Gastrocnemius medialis (tissue), 4 donors: Measurements from ENCODE around the gene ZNF646. TPM values are rescaled to one million over a fixed set of nuclear protein-coding genes. Genes with fewer than 3 reads are reported as not detected.

ENCODE experiments used
- ATAC-seq, 2 donors: fragments of 150-250 bp; one replicate each; pipeline ENCODE4 v1.9.1; 2016
- DNase-seq, 2 donors: peaks; one replicate each; pipeline ENCODE4 v3.0.0-alpha.2; 2019
- H3K27ac ChIP-seq, 4 donors: fragments of 200-600 bp; sonication (generic); 1 replicate in 1 of 4; 2 replicates in 3 of 4; pipeline ENCODE4 v1.5.1; 2016 to 2018; ENCODE audit warnings: mild to moderate bottlenecking in 2 of 4, moderate library complexity in 1 of 4
- H3K27me3 ChIP-seq, 3 donors: fragments of 200-600 bp; sonication (generic) in 2 of 3; 1 replicate in 1 of 3; 2 replicates in 2 of 3; pipeline versions ENCODE4 v1.5.1 to v1.6.0; 2016 to 2019; ENCODE audit warnings: mild to moderate bottlenecking in 1 of 3, moderate library complexity in 1 of 3
- H3K36me3 ChIP-seq, 2 donors: fragments of 200-600 bp; sonication (generic) in 1 of 2; one replicate each; pipeline ENCODE4 v1.5.1; 2017 to 2018
- H3K4me1 ChIP-seq, 2 donors: fragments of 200-600 bp; sonication (generic) in 1 of 2; one replicate each; pipeline ENCODE4 v1.5.1; 2016 to 2017; ENCODE audit warnings: mild to moderate bottlenecking in 2 of 2
- H3K4me3 ChIP-seq, 4 donors: fragments of 200-600 bp; sonication (generic) in 3 of 4; 1 replicate in 1 of 4; 2 replicates in 3 of 4; pipeline ENCODE4 v1.5.1; 2016 to 2019; ENCODE audit warnings: mild to moderate bottlenecking in 2 of 4
- H3K9me3 ChIP-seq, 3 donors: fragments of 200-600 bp; sonication (generic) in 2 of 3; 1 replicate in 1 of 3; 2 replicates in 2 of 3; pipeline ENCODE4 v1.5.1; 2016 to 2019
- POLR2A ChIP-seq, 2 donors: fragments of 450-650 bp; IDR thresholded peaks; one replicate each; pipeline ENCODE4 v1.6.1; 2017; ENCODE audit warnings: antibody characterized with exemption in 2 of 2, mild to moderate bottlenecking in 2 of 2, moderate library complexity in 2 of 2
- in situ Hi-C, 4 donors: fragments of 200-750 bp; cut with MboI; loops; one replicate each; pipeline versions ENCODE4 v1.15.0 to v1.8.0; 2017; ENCODE audit warnings: low sequenced_read_pairs in 4 of 4
- intact Hi-C: fragments of 100-400 bp; cut with DNase I; formaldehyde crosslinking; loops from one replicate; pipeline ENCODE4 v1.15.1; 2023; ENCODE audit warnings: low total_unique reads
- total RNA-seq, 4 donors: library from RNA; depleted of rRNA; stranded (reverse); fragments of >200 nt; gene quantifications; one replicate each; pipeline versions ENCODE4 v1.1.0 to v1.2.3, GENCODE V29; 2016
- TF ChIP-seq, protein P1 (sequence below), 5 experiments: fragments of 450-650 bp in 3 of 5; fragments of 200-600 bp in 2 of 5; sonication (generic) in 2 of 5; IDR thresholded peaks in 4 of 5; conservative IDR thresholded peaks in 1 of 5; 1 replicate in 4 of 5; 2 replicates in 1 of 5; pipeline ENCODE4 v1.5.1; 2016 to 2019; ENCODE audit warnings: antibody characterized with exemption in 5 of 5, mild to moderate bottlenecking in 3 of 5, moderate library complexity in 3 of 5

Gene ZNF646
- total RNA-seq, 4 donors from 2014 or later: 11.7 to 33.2 (median 21.5) TPM

DNA sequence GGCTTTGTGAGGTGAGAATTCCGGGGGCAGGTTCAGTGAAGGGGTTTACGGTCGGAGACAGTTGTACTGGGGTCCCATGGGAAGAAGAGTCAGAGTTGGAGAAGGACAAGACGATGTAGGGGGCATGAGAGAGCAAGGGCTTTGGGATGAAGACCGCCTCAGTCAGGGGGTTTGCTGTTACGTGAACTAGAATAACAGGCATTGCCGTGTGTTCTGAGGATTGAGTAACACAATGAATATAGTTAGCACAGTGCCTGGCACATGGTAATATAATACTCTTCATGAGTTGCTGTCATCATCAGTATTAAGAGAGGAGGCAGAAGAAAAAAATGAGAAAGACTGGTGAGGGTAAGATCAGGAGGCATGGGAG lies 577 bp downstream of the ZNF646 start:
- TF ChIP-seq, protein P1, sequence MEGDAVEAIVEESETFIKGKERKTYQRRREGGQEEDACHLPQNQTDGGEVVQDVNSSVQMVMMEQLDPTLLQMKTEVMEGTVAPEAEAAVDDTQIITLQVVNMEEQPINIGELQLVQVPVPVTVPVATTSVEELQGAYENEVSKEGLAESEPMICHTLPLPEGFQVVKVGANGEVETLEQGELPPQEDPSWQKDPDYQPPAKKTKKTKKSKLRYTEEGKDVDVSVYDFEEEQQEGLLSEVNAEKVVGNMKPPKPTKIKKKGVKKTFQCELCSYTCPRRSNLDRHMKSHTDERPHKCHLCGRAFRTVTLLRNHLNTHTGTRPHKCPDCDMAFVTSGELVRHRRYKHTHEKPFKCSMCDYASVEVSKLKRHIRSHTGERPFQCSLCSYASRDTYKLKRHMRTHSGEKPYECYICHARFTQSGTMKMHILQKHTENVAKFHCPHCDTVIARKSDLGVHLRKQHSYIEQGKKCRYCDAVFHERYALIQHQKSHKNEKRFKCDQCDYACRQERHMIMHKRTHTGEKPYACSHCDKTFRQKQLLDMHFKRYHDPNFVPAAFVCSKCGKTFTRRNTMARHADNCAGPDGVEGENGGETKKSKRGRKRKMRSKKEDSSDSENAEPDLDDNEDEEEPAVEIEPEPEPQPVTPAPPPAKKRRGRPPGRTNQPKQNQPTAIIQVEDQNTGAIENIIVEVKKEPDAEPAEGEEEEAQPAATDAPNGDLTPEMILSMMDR (IDR thresholded peaks at IDR 0.05 in 4 of 5, conservative IDR thresholded peaks at IDR 0.05 in 1 of 5): no peak
- no peak for TF ChIP-seq POLR2A (IDR thresholded peaks at IDR 0.05)
- H3K4me3 ChIP-seq: peak overlapping the region; percentile 95 to 100 (median 96)
- no peaks in the 10 kb centered on the region for H3K27me3 ChIP-seq
- H3K27ac ChIP-seq: peak overlapping the region; percentile 97 to 99 (median 99)
- peaks cover 0 to 37% of the 10 kb centered on the region in 2 donors for H3K36me3 ChIP-seq
- peak in 1 of 2 donors; percentile 15 for ATAC-seq
- H3K9me3 ChIP-seq: no peaks in the 10 kb centered on the region
- in situ Hi-C loops: loop anchor here in 2 of 4 donors (5.0 to 25.0 kb wide), 2 partner anchors 42 to 87 kb away; partner anchors contain the start of genes HSD3B7 (in 1 of the 2) and STX4 (in 1 of the 2)
- DNase-seq: no peak
- peaks cover 24 to 30% of the 10 kb centered on the region in 2 donors for H3K4me1 ChIP-seq
- intact Hi-C loops: loop anchor here (1.0 to 5.0 kb wide), 7 partner anchors 20 to 1077 kb away; partner anchors contain the start of genes HIRIP3, HSD3B7, INO80E and STX4

DNA sequence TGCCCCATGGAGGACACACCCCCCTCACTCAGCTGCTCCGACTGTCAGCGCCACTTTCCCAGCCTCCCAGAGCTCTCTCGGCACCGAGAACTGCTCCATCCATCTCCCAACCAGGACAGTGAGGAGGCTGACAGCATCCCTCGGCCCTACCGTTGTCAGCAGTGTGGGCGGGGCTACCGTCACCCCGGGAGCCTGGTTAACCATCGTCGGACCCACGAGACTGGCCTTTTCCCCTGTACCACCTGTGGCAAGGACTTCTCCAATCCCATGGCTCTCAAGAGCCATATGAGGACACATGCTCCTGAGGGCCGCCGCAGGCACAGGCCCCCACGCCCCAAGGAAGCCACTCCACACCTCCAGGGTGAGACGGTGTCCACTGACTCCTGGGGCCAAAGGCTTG lies 2.1 kb downstream of the ZNF646 start:
- intact Hi-C loops (no loop called here), in situ Hi-C loops (loop anchor here in 2 of 4 donors (5.0 to 25.0 kb wide), 2 partner anchors 44 to 89 kb away; partner anchors contain the start of genes HSD3B7 (in 1 of the 2) and STX4 (in 1 of the 2))
- H3K36me3 ChIP-seq: peaks cover 0 to 52% of the 10 kb centered on the region in 2 donors
- H3K4me3 ChIP-seq: no peak overlapping the region
- no peaks in the 10 kb centered on the region for H3K27me3 ChIP-seq
- no peak for TF ChIP-seq POLR2A (IDR thresholded peaks at IDR 0.05)
- TF ChIP-seq, protein P1 (IDR thresholded peaks at IDR 0.05 in 4 of 5, conservative IDR thresholded peaks at IDR 0.05 in 1 of 5): no peak
- DNase-seq: no peak
- no peak for ATAC-seq
- peaks cover 24 to 27% of the 10 kb centered on the region in 2 donors for H3K4me1 ChIP-seq
- H3K9me3 ChIP-seq: no peaks in the 10 kb centered on the region
- no peak overlapping the region for H3K27ac ChIP-seq

DNA sequence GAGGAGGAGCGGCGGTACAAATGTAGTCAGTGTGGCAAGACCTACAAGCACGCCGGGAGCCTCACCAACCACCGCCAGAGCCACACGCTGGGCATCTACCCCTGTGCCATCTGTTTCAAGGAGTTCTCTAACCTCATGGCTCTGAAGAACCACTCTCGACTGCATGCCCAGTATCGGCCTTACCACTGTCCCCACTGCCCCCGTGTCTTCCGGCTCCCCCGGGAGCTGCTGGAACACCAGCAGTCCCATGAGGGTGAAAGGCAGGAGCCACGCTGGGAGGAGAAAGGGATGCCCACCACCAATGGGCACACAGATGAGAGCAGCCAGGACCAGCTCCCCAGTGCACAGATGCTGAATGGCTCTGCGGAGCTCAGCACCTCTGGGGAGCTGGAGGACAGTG lies 2.8 kb downstream of the ZNF646 start:
- TF ChIP-seq POLR2A (IDR thresholded peaks at IDR 0.05): no peak
- TF ChIP-seq, protein P1 (IDR thresholded peaks at IDR 0.05 in 4 of 5, conservative IDR thresholded peaks at IDR 0.05 in 1 of 5): no peak
- intact Hi-C loops (no loop called here), in situ Hi-C loops (loop anchor here in 2 of 4 donors (5.0 to 25.0 kb wide), 2 partner anchors 45 to 90 kb away; partner anchors contain the start of genes HSD3B7 (in 1 of the 2) and STX4 (in 1 of the 2))
- no peak for ATAC-seq
- no peak overlapping the region for H3K27ac ChIP-seq
- H3K9me3 ChIP-seq: no peaks in the 10 kb centered on the region
- no peak for DNase-seq
- no peak overlapping the region for H3K4me3 ChIP-seq
- no peaks in the 10 kb centered on the region for H3K27me3 ChIP-seq
- H3K4me1 ChIP-seq: peaks cover 20% of the 10 kb centered on the region in 2 donors
- peaks cover 0 to 55% of the 10 kb centered on the region in 2 donors for H3K36me3 ChIP-seq

DNA sequence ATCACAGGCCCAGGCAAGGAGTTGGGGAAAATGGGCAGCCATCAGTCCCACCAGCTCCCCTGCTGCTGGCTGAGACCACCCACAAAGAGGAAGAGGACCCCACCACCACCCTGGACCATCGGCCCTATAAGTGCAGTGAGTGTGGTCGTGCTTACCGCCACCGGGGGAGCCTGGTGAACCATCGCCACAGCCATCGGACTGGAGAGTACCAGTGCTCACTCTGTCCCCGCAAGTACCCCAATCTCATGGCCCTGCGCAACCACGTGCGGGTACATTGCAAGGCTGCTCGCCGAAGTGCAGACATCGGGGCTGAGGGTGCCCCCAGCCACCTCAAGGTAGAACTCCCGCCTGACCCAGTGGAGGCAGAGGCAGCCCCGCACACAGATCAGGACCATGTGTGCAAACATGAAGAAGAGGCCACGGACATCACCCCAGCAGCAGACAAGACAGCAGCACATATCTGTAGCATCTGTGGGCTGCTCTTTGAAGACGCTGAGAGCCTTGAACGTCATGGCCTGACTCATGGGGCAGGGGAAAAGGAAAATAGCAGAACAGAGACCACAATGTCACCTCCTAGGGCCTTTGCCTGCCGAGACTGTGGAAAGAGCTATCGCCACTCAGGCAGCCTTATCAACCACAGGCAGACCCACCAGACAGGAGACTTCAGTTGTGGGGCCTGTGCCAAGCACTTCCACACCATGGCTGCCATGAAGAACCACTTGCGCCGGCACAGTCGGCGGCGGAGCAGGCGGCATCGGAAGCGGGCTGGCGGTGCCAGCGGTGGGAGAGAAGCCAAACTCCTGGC lies 3.6 kb downstream of the ZNF646 start:
- no peak overlapping the region for H3K27ac ChIP-seq
- in situ Hi-C loops: loop anchor here in 2 of 4 donors (5.0 to 25.0 kb wide), 2 partner anchors 45 to 90 kb away; partner anchors contain the start of genes HSD3B7 (in 1 of the 2) and STX4 (in 1 of the 2)
- peaks cover 12 to 13% of the 10 kb centered on the region in 2 donors for H3K4me1 ChIP-seq
- no peaks in the 10 kb centered on the region for H3K27me3 ChIP-seq
- no peaks in the 10 kb centered on the region for H3K9me3 ChIP-seq
- no peak overlapping the region for H3K4me3 ChIP-seq
- ATAC-seq (no peak), DNase-seq (no peak)
- H3K36me3 ChIP-seq: peaks cover 0 to 55% of the 10 kb centered on the region in 2 donors
- intact Hi-C loops: no loop called here
- TF ChIP-seq POLR2A (IDR thresholded peaks at IDR 0.05): no peak
- TF ChIP-seq, protein P1 (IDR thresholded peaks at IDR 0.05 in 4 of 5, conservative IDR thresholded peaks at IDR 0.05 in 1 of 5): no peak
